ENCODE measurements around the gene TRIL. TPM values are rescaled to one million over a fixed set of nuclear protein-coding genes. Genes with fewer than 3 reads are reported as not detected.

TRIL gene
- total and polyA plus RNA-seq, 2 of the 13 experiments (the other 11 are each of a cell fraction or from before 2014, with no cell fraction given), result 0.18 to 0.40 TPM

GRCh38 chr7:28983396-28984190 is 25.5 kb upstream of the TRIL start (continued):
- TF ChIP-seq TRIM22 (IDR thresholded peaks at IDR 0.05) (no peak), ZNF224 (CRISPR knock-in tag; IDR thresholded peaks at IDR 0.05) (no peak), ZNF367 (CRISPR knock-in tag; IDR thresholded peaks at IDR 0.05; ENCODE audit: borderline replicate concordance) (no peak), ZBTB1 (CRISPR knock-in tag; IDR thresholded peaks at IDR 0.05; ENCODE audit: borderline replicate concordance) (no peak)

DNA sequence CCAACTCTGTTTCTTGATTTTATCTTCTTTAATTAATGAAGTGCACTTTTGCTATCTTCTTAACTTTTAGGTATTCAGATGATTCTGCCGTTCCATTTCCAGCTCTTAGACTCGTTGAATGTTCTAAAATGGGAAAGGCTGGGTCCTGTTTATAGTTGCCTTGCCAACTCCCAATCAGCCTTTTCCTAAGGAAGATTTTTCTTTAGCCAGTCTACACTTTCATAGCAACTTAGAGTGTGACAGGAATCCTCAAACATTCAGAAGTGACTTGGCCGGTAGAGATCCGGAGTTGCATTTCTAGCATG is 23.0 kb upstream of the TRIL start:
- Histone ChIP-seq H3K9ac (ENCODE audit: insufficient read depth, low read depth, low read length) (no peak overlapping the region), H3K4me1 (ENCODE audit: insufficient read depth, low read length) (0 out of 2 replicates have a peak, but pooled peaks cover 4% of the 10 kb centered on the region), H3K4me2 (ENCODE audit: low read depth, low read length) (no peak overlapping the region), H3K27ac (ENCODE audit: extremely low read length, insufficient read depth, low read length) (no peak overlapping the region), H2AFZ (ENCODE audit: low read length) (no peak overlapping the region), H4K20me1 (ENCODE audit: insufficient read depth, low read length) (no peaks in the 10 kb centered on the region), H3K79me2 (ENCODE audit: insufficient read depth, low read length) (no peaks in the 10 kb centered on the region), H3K27me3 (ENCODE audit: control insufficient read depth in 1 of 2, insufficient read depth in 2 of 2, low read length in 2 of 2) (no peaks in the 10 kb centered on the region), H3K36me3 (replicated peaks in 1 of 2; ENCODE audit: control insufficient read depth in 1 of 2, insufficient read depth in 2 of 2, low read length in 2 of 2) (no peaks in the 10 kb centered on the region), H3K9me3 (ENCODE audit: low read length) (no peaks in the 10 kb centered on the region), H3K4me3 (replicated peaks in 1 of 3; ENCODE audit: insufficient read depth in 1 of 3, low read depth in 2 of 3, low read length in 3 of 3) (no peak overlapping the region)
- no TSS peak for BruUV-seq (replicated peaks)
- FAIRE-seq, result no peak
- ChIA-PET POLR2A (no interaction called here), CTCF (ENCODE audit: low intra/inter-chr PET ratio, low total read pairs) (no interaction called here)
- in situ Hi-C loops (cut with HindIII; ENCODE audit: extremely low pct_ligation_motif_present, low pct_unique_long_range_greater_than_20kb), result no loop called here
- no peak for DNase-seq (ENCODE audit: low spot score)
- no peak for ATAC-seq
- intact Hi-C loops (cut with micrococcal nuclease; ENCODE audit: unreplicated experiment), result no loop called here
- 74% methylated on average over 4 of the region's 4 CpGs for WGBS (ENCODE audit: low lambda C conversion rate)
- TF ChIP-seq ZNF746 (CRISPR knock-in tag; IDR thresholded peaks at IDR 0.05) (no peak), ZNF24 (IDR thresholded peaks at IDR 0.05) (no peak), RARA (CRISPR knock-in tag; IDR thresholded peaks at IDR 0.05) (no peak), HMG20A (CRISPR knock-in tag; IDR thresholded peaks at IDR 0.05; ENCODE audit: borderline replicate concordance) (no peak), LCORL (IDR thresholded peaks at IDR 0.05) (no peak), LCORL (CRISPR knock-in tag; IDR thresholded peaks at IDR 0.05) (no peak)
- TF ChIP-seq, protein P1, sequence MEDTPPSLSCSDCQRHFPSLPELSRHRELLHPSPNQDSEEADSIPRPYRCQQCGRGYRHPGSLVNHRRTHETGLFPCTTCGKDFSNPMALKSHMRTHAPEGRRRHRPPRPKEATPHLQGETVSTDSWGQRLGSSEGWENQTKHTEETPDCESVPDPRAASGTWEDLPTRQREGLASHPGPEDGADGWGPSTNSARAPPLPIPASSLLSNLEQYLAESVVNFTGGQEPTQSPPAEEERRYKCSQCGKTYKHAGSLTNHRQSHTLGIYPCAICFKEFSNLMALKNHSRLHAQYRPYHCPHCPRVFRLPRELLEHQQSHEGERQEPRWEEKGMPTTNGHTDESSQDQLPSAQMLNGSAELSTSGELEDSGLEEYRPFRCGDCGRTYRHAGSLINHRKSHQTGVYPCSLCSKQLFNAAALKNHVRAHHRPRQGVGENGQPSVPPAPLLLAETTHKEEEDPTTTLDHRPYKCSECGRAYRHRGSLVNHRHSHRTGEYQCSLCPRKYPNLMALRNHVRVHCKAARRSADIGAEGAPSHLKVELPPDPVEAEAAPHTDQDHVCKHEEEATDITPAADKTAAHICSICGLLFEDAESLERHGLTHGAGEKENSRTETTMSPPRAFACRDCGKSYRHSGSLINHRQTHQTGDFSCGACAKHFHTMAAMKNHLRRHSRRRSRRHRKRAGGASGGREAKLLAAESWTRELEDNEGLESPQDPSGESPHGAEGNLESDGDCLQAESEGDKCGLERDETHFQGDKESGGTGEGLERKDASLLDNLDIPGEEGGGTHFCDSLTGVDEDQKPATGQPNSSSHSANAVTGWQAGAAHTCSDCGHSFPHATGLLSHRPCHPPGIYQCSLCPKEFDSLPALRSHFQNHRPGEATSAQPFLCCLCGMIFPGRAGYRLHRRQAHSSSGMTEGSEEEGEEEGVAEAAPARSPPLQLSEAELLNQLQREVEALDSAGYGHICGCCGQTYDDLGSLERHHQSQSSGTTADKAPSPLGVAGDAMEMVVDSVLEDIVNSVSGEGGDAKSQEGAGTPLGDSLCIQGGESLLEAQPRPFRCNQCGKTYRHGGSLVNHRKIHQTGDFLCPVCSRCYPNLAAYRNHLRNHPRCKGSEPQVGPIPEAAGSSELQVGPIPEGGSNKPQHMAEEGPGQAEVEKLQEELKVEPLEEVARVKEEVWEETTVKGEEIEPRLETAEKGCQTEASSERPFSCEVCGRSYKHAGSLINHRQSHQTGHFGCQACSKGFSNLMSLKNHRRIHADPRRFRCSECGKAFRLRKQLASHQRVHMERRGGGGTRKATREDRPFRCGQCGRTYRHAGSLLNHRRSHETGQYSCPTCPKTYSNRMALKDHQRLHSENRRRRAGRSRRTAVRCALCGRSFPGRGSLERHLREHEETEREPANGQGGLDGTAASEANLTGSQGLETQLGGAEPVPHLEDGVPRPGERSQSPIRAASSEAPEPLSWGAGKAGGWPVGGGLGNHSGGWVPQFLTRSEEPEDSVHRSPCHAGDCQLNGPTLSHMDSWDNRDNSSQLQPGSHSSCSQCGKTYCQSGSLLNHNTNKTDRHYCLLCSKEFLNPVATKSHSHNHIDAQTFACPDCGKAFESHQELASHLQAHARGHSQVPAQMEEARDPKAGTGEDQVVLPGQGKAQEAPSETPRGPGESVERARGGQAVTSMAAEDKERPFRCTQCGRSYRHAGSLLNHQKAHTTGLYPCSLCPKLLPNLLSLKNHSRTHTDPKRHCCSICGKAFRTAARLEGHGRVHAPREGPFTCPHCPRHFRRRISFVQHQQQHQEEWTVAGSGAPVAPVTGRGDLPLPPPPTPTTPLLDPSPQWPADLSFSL (CRISPR knock-in tag; IDR thresholded peaks at IDR 0.05), result no peak

Data from HepG2 (cell line).